OCI-LY7 (cell line): ENCODE data around the gene GNB1L. TPM values are rescaled to one million over a fixed set of nuclear protein-coding genes. Genes with fewer than 3 reads are reported as not detected.

ENCODE experiments used
- BruUV-seq: library from RNA; stranded (reverse); fragments of 400-500 nt; replicated peaks from 2 replicates; lab custom pipeline; 2021; lab: Mats Ljungman, UMichigan
- CTCF ChIA-PET: fragments of 300-600 bp; sonication (Branson Sonifier 250); formaldehyde crosslinking; loops from one replicate; lab custom pipeline; 2022; ENCODE audit warnings: antibody characterized with exemption; ENCODE audit not compliant: unreplicated experiment; lab: Charles Lee
- POLR2A ChIA-PET: fragments of 300-600 bp; sonication (Branson Sonifier 250); formaldehyde crosslinking; loops from one replicate; lab custom pipeline; 2022; ENCODE audit warnings: antibody characterized with exemption; lab: Charles Lee
- DNase-seq: peaks from one replicate; pipeline ENCODE4 v3.0.0-alpha.2; 2015; ENCODE audit warnings: low spot score
- H2AFZ ChIP-seq: fragments of 200-600 bp; sonication (generic), shearing (Covaris generic); 2 replicates; pipeline ENCODE4 v1.6.1; 2014; ENCODE audit warnings: mild to moderate bottlenecking, antibody characterized with exemption, low read length, moderate library complexity
- H3K27ac ChIP-seq: fragments of 200-600 bp; sonication (generic); 2 replicates; pipeline ENCODE4 v1.5.1; 2014; ENCODE audit warnings: mixed run types, low read depth, mild to moderate bottlenecking, moderate library complexity, low read length, inconsistent platforms; ENCODE audit not compliant: poor library complexity, severe bottlenecking
- H3K36me3 ChIP-seq: fragments of 200-600 bp; sonication (generic); 2 replicates; pipeline ENCODE4 v1.6.1; 2014; ENCODE audit warnings: mild to moderate bottlenecking, antibody characterized with exemption, low read length, moderate library complexity, mixed read lengths; ENCODE audit not compliant: insufficient read depth
- H3K4me1 ChIP-seq: fragments of 200-600 bp; sonication (generic); 2 replicates; pipeline ENCODE4 v1.5.1; 2014; ENCODE audit warnings: mild to moderate bottlenecking, low read length; ENCODE audit not compliant: insufficient read depth, poor library complexity, severe bottlenecking
- H3K4me2 ChIP-seq: fragments of 200-600 bp; sonication (generic); 2 replicates; pipeline ENCODE4 v1.6.1; 2014; ENCODE audit warnings: mild to moderate bottlenecking, low read length
- H3K4me3 ChIP-seq: fragments of 200-600 bp; sonication (generic); 2 replicates; pipeline ENCODE4 v1.5.1; 2014; ENCODE audit warnings: mild to moderate bottlenecking, low read depth, low read length; ENCODE audit not compliant: poor library complexity, severe bottlenecking
- H3K79me2 ChIP-seq: fragments of 200-600 bp; sonication (generic); 2 replicates; pipeline ENCODE4 v1.6.1; 2016; ENCODE audit warnings: low read depth, mild to moderate bottlenecking, low read length, moderate library complexity, mixed read lengths; ENCODE audit not compliant: insufficient read depth
- H3K9me2 ChIP-seq: fragments of 200-600 bp; sonication (generic); 2 replicates; pipeline ENCODE4 v1.6.1; 2016; ENCODE audit warnings: mild to moderate bottlenecking, low read length, mixed read lengths; ENCODE audit not compliant: insufficient read depth
- H3K9me3 ChIP-seq: fragments of 200-600 bp; sonication (generic); 2 replicates; pipeline ENCODE4 v1.6.1; 2014; ENCODE audit warnings: mild to moderate bottlenecking, mixed run types, low read length, mixed read lengths
- H4K20me1 ChIP-seq: fragments of 200-600 bp; sonication (generic); 2 replicates; pipeline ENCODE4 v1.6.1; 2014; ENCODE audit warnings: mild to moderate bottlenecking, antibody characterized with exemption, low read length, moderate library complexity, mixed read lengths; ENCODE audit not compliant: insufficient read depth
- EZH2phosphoT487 ChIP-seq: fragments of 200-600 bp; sonication (generic); IDR thresholded peaks from 2 replicates; pipeline ENCODE4 v1.6.1; 2018; ENCODE audit warnings: low read depth, borderline replicate concordance, mild to moderate bottlenecking, mixed run types, antibody characterized with exemption, low read length, moderate library complexity, mixed read lengths
- intact Hi-C: fragments of 100-400 bp; cut with micrococcal nuclease; formaldehyde crosslinking; loops from one replicate; pipeline ENCODE4 v1.10.0; 2022; ENCODE audit not compliant: unreplicated experiment
- total RNA-seq, 2 experiments: library from RNA; depleted of rRNA in 1 of 2; stranded (reverse); fragments of >200 nt in 1 of 2; shearing (Covaris generic) in 1 of 2; gene quantifications; 2 replicates each; pipeline ENCODE4 v1.2.3, GENCODE V29; 2014 to 2022
- TF ChIP-seq, protein P1 (sequence below): fragments of 200-600 bp; sonication (generic); conservative IDR thresholded peaks from 2 replicates; pipeline ENCODE4 v1.5.1; 2014; ENCODE audit warnings: mild to moderate bottlenecking, antibody characterized with exemption, low read length, moderate library complexity, mixed read lengths

Gene GNB1L
- total RNA-seq, 2 experiments from 2014 or later: 13.1 to 26.7 TPM

DNA sequence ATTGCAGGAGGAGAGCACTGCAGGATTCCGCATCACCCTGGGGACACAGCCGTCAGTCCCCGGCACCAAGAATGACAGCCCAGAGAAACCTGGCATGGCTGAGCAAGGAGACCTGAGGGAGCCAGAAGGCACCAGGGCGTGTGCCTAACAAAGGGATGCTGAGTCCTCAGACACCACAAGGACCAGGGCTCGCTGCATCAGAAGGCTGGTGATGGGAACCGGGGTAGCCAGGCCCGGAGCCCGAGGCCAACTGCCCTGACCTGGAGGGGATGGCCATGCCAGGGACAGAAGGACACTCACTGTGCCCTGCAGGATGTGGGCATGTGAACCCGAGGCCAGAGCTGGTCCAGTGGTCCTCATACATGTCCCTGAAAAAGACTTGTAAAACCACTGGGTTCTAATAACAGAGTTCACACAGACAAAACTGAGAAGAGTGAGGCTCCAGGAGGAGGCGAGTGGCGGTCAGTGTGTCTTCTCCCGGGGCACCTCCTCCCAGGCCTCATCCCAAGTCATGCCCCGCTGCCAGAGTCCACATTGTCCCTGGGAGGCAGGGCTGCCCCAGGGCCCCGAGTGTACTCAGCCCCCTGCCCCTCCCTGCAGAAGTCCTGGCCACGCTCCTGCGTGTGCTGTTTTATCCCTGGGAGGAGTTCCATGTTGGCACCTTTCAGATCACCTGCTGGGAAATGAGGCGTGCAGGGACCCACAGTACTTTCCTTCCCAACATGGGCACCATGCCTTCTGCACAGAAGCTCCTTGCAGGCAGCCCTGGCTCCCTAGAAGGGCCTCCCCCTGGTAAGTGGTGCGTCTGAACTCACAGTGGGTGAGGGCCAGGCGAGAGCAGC is 51.6 kb downstream of the GNB1L start:
- no peaks in the 10 kb centered on the region for H3K36me3 ChIP-seq
- ChIA-PET CTCF (no interaction called here), POLR2A (no interaction called here)
- H3K27ac ChIP-seq: no peak overlapping the region
- H3K4me3 ChIP-seq: no peak overlapping the region
- no peaks in the 10 kb centered on the region for H3K9me3 ChIP-seq
- no peak overlapping the region for H3K4me2 ChIP-seq
- H3K79me2 ChIP-seq: no peaks in the 10 kb centered on the region
- no peak for DNase-seq
- no peak for TF ChIP-seq EZH2phosphoT487
- TF ChIP-seq, protein P1, sequence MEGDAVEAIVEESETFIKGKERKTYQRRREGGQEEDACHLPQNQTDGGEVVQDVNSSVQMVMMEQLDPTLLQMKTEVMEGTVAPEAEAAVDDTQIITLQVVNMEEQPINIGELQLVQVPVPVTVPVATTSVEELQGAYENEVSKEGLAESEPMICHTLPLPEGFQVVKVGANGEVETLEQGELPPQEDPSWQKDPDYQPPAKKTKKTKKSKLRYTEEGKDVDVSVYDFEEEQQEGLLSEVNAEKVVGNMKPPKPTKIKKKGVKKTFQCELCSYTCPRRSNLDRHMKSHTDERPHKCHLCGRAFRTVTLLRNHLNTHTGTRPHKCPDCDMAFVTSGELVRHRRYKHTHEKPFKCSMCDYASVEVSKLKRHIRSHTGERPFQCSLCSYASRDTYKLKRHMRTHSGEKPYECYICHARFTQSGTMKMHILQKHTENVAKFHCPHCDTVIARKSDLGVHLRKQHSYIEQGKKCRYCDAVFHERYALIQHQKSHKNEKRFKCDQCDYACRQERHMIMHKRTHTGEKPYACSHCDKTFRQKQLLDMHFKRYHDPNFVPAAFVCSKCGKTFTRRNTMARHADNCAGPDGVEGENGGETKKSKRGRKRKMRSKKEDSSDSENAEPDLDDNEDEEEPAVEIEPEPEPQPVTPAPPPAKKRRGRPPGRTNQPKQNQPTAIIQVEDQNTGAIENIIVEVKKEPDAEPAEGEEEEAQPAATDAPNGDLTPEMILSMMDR: no peak
- H4K20me1 ChIP-seq: no peaks in the 10 kb centered on the region
- no peaks in the 10 kb centered on the region for H3K9me2 ChIP-seq
- no peak overlapping the region for H2AFZ ChIP-seq
- no peaks in the 10 kb centered on the region for H3K4me1 ChIP-seq
- no TSS peak for BruUV-seq
- intact Hi-C loops: no loop called here

DNA sequence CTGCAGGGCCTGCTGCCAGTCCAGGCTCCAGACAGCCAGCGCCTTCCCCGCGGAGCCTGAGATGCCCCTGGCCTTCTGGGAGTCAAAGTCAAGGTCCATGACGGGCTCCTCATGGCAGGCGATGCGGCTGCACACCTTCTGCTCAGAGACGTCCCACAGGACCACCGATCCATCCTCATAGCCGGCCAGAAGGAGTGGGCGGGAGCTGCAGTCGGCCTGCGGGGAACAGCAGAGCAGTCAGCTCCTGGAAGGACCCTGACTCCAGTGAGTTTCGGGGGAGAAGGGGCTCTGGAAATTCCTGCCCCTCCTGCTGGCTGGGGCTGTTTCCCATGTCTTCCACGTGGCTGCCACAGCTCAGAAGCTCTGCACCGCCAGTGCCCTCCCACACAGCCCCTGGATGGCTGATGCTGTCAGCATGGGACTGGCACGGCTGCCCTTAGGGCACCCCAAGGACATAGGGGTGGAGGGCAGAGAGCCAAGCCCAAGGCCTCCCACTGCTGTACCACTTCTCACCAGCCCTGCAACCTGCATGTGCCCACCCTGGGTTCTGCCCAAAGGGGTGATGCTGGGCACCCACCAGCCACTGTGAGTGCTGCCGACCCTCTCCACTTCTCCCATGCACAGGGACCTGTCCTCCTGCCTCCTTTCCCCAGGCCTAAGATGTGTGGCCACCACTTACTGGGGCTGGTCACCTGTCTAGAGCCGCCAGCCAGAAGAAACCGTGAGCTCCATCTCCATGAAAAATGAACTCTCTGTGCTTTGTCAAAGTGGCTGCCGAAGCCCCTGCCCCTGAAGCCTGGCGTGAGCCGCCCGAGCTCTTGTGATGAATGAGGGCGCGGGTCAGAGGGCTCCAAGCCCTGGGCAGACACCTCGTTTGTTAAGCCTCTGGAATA is 52.4 kb downstream of the GNB1L start:
- H3K4me1 ChIP-seq: no peaks in the 10 kb centered on the region
- no peak overlapping the region for H3K27ac ChIP-seq
- H3K36me3 ChIP-seq: no peaks in the 10 kb centered on the region
- no peak overlapping the region for H3K4me3 ChIP-seq
- no peak for DNase-seq
- H3K9me2 ChIP-seq: no peaks in the 10 kb centered on the region
- no TSS peak for BruUV-seq
- no peaks in the 10 kb centered on the region for H4K20me1 ChIP-seq
- no peak overlapping the region for H2AFZ ChIP-seq
- TF ChIP-seq, protein P1: no peak
- no peak for TF ChIP-seq EZH2phosphoT487
- POLR2A ChIA-PET: no interaction called here
- H3K79me2 ChIP-seq: no peaks in the 10 kb centered on the region
- no peak overlapping the region for H3K4me2 ChIP-seq
- intact Hi-C loops: no loop called here
- no peaks in the 10 kb centered on the region for H3K9me3 ChIP-seq
- CTCF ChIA-PET: no interaction called here
